ENCODE results near the gene KIAA2012.
A peak's percentile ranks its signal among the peaks of the same experiment; 100 is the strongest.

Gene KIAA2012

GRCh38 chr2:202040079-202040844, 32.8 kb upstream of the KIAA2012 start:
- DNase-seq: no peak
- intact Hi-C loops (cut with DNase I): no loop called here

- no peak for DNase-seq
- intact Hi-C loops (cut with DNase I): no loop called here
These were observed 30.6 kb upstream of the KIAA2012 start for GRCh38 chr2:202042444-202042843.

- intact Hi-C loops (cut with DNase I): no loop called here
- DNase-seq: no peak
These were observed 29.6 kb upstream of the KIAA2012 start for GRCh38 chr2:202043475-202043874.

- DNase-seq: no peak
- intact Hi-C loops (cut with DNase I): no loop called here
These were observed 28.3 kb upstream of the KIAA2012 start for GRCh38 chr2:202044777-202045176.

GRCh38 chr2:202046572-202046971, 26.5 kb upstream of the KIAA2012 start:
- no peak for DNase-seq
- intact Hi-C loops (cut with DNase I): no loop called here

GRCh38 chr2:202049092-202049728, 23.8 kb upstream of the KIAA2012 start:
- no peak for DNase-seq
- intact Hi-C loops (cut with DNase I): no loop called here

GRCh38 chr2:202049840-202050239, 23.2 kb upstream of the KIAA2012 start:
- DNase-seq: no peak
- intact Hi-C loops (cut with DNase I): no loop called here

GRCh38 chr2:202050652-202051051, 22.4 kb upstream of the KIAA2012 start:
- intact Hi-C loops (cut with DNase I): no loop called here
- no peak for DNase-seq

GRCh38 chr2:202051499-202052161, 21.4 kb upstream of the KIAA2012 start:
- no peak for DNase-seq
- intact Hi-C loops (cut with DNase I): no loop called here

- intact Hi-C loops (cut with DNase I): no loop called here
- DNase-seq: no peak
These were observed 20.8 kb upstream of the KIAA2012 start for GRCh38 chr2:202052235-202052634.

- intact Hi-C loops (cut with DNase I): no loop called here
- DNase-seq: no peak
These were observed 18.4 kb upstream of the KIAA2012 start for GRCh38 chr2:202054679-202055078.

GRCh38 chr2:202056611-202057010, 16.4 kb upstream of the KIAA2012 start:
- intact Hi-C loops (cut with DNase I): no loop called here
- DNase-seq: no peak

- intact Hi-C loops (cut with DNase I): no loop called here
- no peak for DNase-seq
These were observed 12.8 kb upstream of the KIAA2012 start for GRCh38 chr2:202060218-202060617.

- intact Hi-C loops (cut with DNase I): no loop called here
- DNase-seq: no peak
These were observed 11.4 kb upstream of the KIAA2012 start for GRCh38 chr2:202061695-202062094.

GRCh38 chr2:202064171-202064880, 8.7 kb upstream of the KIAA2012 start:
- DNase-seq: peak in 5 of 10 donors; percentile 10 to 77 (median 25)
- intact Hi-C loops (cut with DNase I): no loop called here

- no peak for DNase-seq
- intact Hi-C loops (cut with DNase I): no loop called here
These were observed 8.2 kb upstream of the KIAA2012 start for GRCh38 chr2:202064881-202065230.

- no peak for DNase-seq
- intact Hi-C loops (cut with DNase I): no loop called here
These were observed 7.2 kb upstream of the KIAA2012 start for GRCh38 chr2:202065876-202066275.

- intact Hi-C loops (cut with DNase I): no loop called here
- DNase-seq: no peak
These were observed 6.2 kb upstream of the KIAA2012 start for GRCh38 chr2:202066875-202067274.

GRCh38 chr2:202067589-202067988, 5.5 kb upstream of the KIAA2012 start:
- intact Hi-C loops (cut with DNase I): no loop called here
- no peak for DNase-seq

GRCh38 chr2:202069170-202070067, 3.6 kb upstream of the KIAA2012 start:
- no peak for DNase-seq
- intact Hi-C loops (cut with DNase I): no loop called here
